Measurements from ENCODE around the gene GALNT2. TPM values are rescaled to one million over a fixed set of nuclear protein-coding genes. Genes with fewer than 3 reads are reported as not detected.

GALNT2 gene
- total and polyA plus RNA-seq, 2 of the 13 experiments (the other 11 are each of a cell fraction or from before 2014, with no cell fraction given): 39.3 to 39.6 TPM

- no peak for ATAC-seq
- Histone ChIP-seq H3K4me1 (ENCODE audit: insufficient read depth, low read length) (peaks cover 7% of the 10 kb centered on the region), H3K79me2 (ENCODE audit: insufficient read depth, low read length) (no peaks in the 10 kb centered on the region), H3K4me3 (replicated peaks in 1 of 3; ENCODE audit: insufficient read depth in 1 of 3, low read depth in 2 of 3, low read length in 3 of 3) (no peak overlapping the region), H2AFZ (ENCODE audit: low read length) (no peak overlapping the region), H4K20me1 (ENCODE audit: insufficient read depth, low read length) (no peaks in the 10 kb centered on the region), H3K4me2 (ENCODE audit: low read depth, low read length) (no peak overlapping the region), H3K27me3 (ENCODE audit: control insufficient read depth in 1 of 2, insufficient read depth in 2 of 2, low read length in 2 of 2) (no peaks in the 10 kb centered on the region), H3K9me3 (ENCODE audit: low read length) (no peaks in the 10 kb centered on the region), H3K27ac (ENCODE audit: extremely low read length, insufficient read depth, low read length) (no peak overlapping the region), H3K9ac (ENCODE audit: insufficient read depth, low read depth, low read length) (no peak overlapping the region), H3K36me3 (replicated peaks in 1 of 2; ENCODE audit: control insufficient read depth in 1 of 2, insufficient read depth in 2 of 2, low read length in 2 of 2) (peaks cover 3 to 29% of the 10 kb centered on the region in 2 experiments; a peak in 4 of 5 replicates)
- TF ChIP-seq CBFB (CRISPR knock-in tag; IDR thresholded peaks at IDR 0.05) (no peak), AGO2 (optimal IDR thresholded peaks at IDR 0.05; ENCODE audit: low read depth, low read length) (peak; percentile 32), ZNF781 (CRISPR knock-in tag; IDR thresholded peaks at IDR 0.05; ENCODE audit: borderline replicate concordance, not compliant biosample characterization) (no peak)
- intact Hi-C loops (cut with micrococcal nuclease; ENCODE audit: unreplicated experiment): no loop called here
- TSS peak; percentile 37 for BruUV-seq (replicated peaks)
- ChIA-PET CTCF (ENCODE audit: low intra/inter-chr PET ratio, low total read pairs) (no interaction called here), POLR2A (no interaction called here)
- 95% methylated on average over 20 of the region's 24 CpGs for WGBS (ENCODE audit: low lambda C conversion rate)
- in situ Hi-C loops (cut with HindIII; ENCODE audit: extremely low pct_ligation_motif_present, low pct_unique_long_range_greater_than_20kb): no loop called here
- no peak for DNase-seq (ENCODE audit: low spot score)
- FAIRE-seq: no peak
Observed at GRCh38 chr1:230280054-230280795, 213.2 kb downstream of the GALNT2 start.

DNA sequence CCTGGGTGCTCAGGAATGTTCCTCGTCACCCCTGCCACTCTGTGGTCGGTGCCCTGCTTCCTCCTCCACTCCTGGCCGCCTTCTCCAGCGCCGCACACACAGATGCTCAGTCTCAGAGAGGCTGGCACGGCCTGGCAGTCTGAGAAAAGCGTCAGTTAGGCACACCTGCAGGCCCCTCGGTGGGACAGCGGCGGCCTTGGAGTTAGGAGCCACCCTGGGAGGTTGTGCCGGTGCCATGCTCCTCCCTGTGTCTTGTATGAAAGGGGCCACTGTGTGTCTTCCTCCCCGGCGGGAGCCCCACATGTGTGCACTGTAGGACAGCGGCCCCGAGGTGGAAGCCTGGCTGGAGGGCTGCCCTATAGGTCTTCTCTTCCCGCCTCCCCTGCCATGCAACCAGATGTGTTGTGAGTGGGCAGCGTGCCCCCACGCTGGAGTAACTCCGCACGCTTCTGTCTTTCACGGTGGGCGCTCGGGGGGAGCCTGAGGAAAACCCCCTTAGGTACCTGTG is 213.9 kb downstream of the GALNT2 start:
- H4K20me1 ChIP-seq (ENCODE audit: insufficient read depth, low read length): no peaks in the 10 kb centered on the region
- BruUV-seq (replicated peaks): no TSS peak
- ChIA-PET POLR2A (no interaction called here), CTCF (ENCODE audit: low intra/inter-chr PET ratio, low total read pairs) (no interaction called here)
- H3K9ac ChIP-seq (ENCODE audit: insufficient read depth, low read depth, low read length): no peak overlapping the region
- intact Hi-C loops (cut with micrococcal nuclease; ENCODE audit: unreplicated experiment) (no loop called here), in situ Hi-C loops (cut with HindIII; ENCODE audit: extremely low pct_ligation_motif_present, low pct_unique_long_range_greater_than_20kb) (no loop called here)
- peaks cover 3 to 25% of the 10 kb centered on the region in 2 experiments; a peak in 4 of 5 replicates for H3K36me3 ChIP-seq (replicated peaks in 1 of 2; ENCODE audit: control insufficient read depth in 1 of 2, insufficient read depth in 2 of 2, low read length in 2 of 2)
- H3K4me3 ChIP-seq (replicated peaks in 1 of 3; ENCODE audit: insufficient read depth in 1 of 3, low read depth in 2 of 3, low read length in 3 of 3): no peak overlapping the region
- no peak overlapping the region for H3K27ac ChIP-seq (ENCODE audit: extremely low read length, insufficient read depth, low read length)
- no peaks in the 10 kb centered on the region for H3K9me3 ChIP-seq (ENCODE audit: low read length)
- FAIRE-seq (no peak), DNase-seq (ENCODE audit: low spot score) (no peak), ATAC-seq (no peak)
- peaks cover 9% of the 10 kb centered on the region for H3K4me1 ChIP-seq (ENCODE audit: insufficient read depth, low read length)
- H3K79me2 ChIP-seq (ENCODE audit: insufficient read depth, low read length): no peaks in the 10 kb centered on the region
- H3K4me2 ChIP-seq (ENCODE audit: low read depth, low read length): no peak overlapping the region
- no peaks in the 10 kb centered on the region for H3K27me3 ChIP-seq (ENCODE audit: control insufficient read depth in 1 of 2, insufficient read depth in 2 of 2, low read length in 2 of 2)
- no peak overlapping the region for H2AFZ ChIP-seq (ENCODE audit: low read length)
- 95% methylated on average over 13 of the region's 23 CpGs for WGBS (ENCODE audit: low lambda C conversion rate)
- TF ChIP-seq RXRA (CRISPR knock-in tag; IDR thresholded peaks at IDR 0.05): no peak
- no peak for TF ChIP-seq DPF2 (CRISPR knock-in tag; IDR thresholded peaks at IDR 0.05; ENCODE audit: borderline replicate concordance, low read depth)
- no peak for TF ChIP-seq BATF2 (CRISPR knock-in tag; IDR thresholded peaks at IDR 0.05)
- TF ChIP-seq RBM22 (optimal IDR thresholded peaks at IDR 0.05; ENCODE audit: low read length): no peak
- no peak for TF ChIP-seq NFE2L2 (IDR thresholded peaks at IDR 0.05; ENCODE audit: low read length)
- TF ChIP-seq ZNF274 (CRISPR knock-in tag; IDR thresholded peaks at IDR 0.05): no peak
- no peak for TF ChIP-seq HMGXB3 (CRISPR knock-in tag; IDR thresholded peaks at IDR 0.05; ENCODE audit: borderline replicate concordance)
- TF ChIP-seq ZNF256 (CRISPR knock-in tag; conservative IDR thresholded peaks at IDR 0.05): no peak
- no peak for TF ChIP-seq ZNF24 (IDR thresholded peaks at IDR 0.05)

All from HepG2 (cell line).